GM12892 (cell line): ENCODE measurements around the gene KRT79.

Source experiments
- DNase-seq: peaks from one replicate; pipeline ENCODE4 v3.0.0; 2011; ENCODE audit not compliant: insufficient read length
- FAIRE-seq: peaks from 2 replicates; lab custom pipeline; 2011; peaks lifted over from hg19 to GRCh38; lab: Jason Lieb, UNC
- POLR2A ChIP-seq: IDR thresholded peaks from 2 replicates; pipeline ENCODE4 v1.6.1; 2011; ENCODE audit warnings: low read depth, low read length, control low read depth
- POLR2AphosphoS5 ChIP-seq: IDR thresholded peaks from 2 replicates; pipeline ENCODE4 v1.6.1; 2011; ENCODE audit warnings: low read depth, low read length, control low read depth
- TAF1 ChIP-seq: IDR thresholded peaks from 2 replicates; pipeline ENCODE4 v1.6.1; 2011; ENCODE audit warnings: low read depth, mild to moderate bottlenecking, control low read depth, low read length, borderline replicate concordance

Gene KRT79

DNA sequence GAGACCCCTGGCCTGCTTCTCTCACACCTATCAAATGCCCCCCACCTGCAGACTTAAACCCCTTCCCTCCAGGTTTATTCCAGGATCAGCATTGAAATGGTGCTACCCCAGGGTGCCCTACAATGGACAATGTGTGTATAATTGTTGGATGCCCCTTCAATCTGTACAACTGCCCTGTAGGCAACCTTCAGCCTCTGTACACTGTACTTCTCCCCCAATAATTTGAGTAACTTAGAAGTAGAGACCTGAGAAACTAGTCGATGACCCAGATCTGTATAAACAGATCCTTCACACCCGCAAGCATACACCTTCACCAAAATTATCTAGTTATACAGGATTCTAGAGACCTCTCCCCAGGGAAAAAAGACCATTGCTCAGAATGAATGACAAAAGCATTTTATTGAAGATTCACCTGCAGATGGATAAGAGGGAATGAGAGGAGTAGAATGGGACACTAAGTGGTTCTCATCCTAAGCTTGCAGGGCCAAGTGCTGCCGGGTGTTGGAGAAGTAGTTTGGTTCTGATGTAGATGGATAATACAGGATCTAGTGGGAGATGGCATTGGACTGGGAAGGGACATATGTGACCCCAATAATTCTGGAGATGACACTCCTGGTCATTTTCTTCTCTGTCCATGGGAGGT lies 27.8 kb downstream of the KRT79 start:
- no peak for FAIRE-seq
- DNase-seq: no peak
- TF ChIP-seq TAF1: no peak
- no peak for TF ChIP-seq POLR2A
- no peak for TF ChIP-seq POLR2AphosphoS5

DNA sequence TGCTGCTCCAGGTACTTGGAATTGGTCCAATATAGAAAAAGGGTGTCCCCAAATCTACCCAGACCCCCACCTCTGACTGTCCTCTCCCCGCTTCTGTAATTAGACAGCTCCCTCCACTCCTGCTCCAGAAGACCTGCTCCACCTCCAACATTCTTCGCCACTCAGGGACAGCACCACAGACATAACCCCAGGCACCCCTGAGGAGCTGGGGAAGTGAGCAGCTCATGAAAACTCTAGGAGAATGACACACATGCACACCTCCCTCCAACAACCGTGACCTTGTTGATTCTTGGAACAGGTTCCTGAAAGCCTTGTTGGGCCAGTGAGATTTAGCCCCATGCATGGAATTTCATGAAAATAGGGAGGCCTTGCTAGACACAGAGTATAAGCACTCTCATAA lies 28.4 kb downstream of the KRT79 start:
- DNase-seq (no peak), FAIRE-seq (no peak)
- TF ChIP-seq POLR2AphosphoS5: no peak
- TF ChIP-seq TAF1: no peak
- TF ChIP-seq POLR2A: no peak

DNA sequence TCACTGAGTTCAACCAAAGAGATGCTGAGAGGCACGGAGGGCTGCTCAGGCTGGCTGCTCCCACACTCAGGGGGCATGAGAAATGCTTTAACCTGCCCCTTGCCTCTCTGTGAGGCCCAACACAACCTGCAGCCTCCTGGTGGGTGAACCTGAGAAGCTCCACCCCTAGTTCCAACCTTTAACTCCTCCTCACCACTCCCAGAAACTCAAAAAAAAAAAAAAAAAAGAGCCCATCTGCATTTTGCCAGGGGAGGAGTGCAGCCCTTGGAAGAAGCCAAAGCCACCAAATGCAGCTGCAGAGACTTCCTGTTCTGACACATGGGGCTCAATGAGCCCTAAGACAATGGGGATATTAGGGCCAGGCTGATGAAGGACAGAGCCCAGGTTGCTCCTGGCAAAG lies 29.1 kb downstream of the KRT79 start:
- no peak for FAIRE-seq
- TF ChIP-seq POLR2AphosphoS5 (no peak), TAF1 (no peak), POLR2A (no peak)
- no peak for DNase-seq

DNA sequence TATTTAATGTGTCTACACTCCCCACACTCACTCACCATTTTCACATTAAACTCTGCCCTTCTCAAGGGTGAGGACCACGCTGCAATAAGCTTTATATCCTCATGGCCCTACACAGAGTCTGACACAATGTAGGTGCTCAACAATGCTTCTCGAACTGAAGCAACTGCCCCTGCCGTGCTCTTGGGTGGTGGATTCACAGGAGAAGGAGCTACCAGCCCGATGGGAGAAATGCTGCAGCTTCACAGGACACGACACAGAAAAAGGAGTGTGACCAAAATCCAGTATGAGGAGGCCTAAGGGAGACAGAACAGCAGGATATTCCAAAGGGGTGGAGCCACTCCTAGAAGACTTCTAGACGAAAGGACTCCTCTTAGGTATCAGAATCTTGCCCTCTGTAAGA lies 31.7 kb downstream of the KRT79 start:
- TF ChIP-seq POLR2A (no peak), TAF1 (no peak), POLR2AphosphoS5 (no peak)
- DNase-seq: no peak
- no peak for FAIRE-seq

DNA sequence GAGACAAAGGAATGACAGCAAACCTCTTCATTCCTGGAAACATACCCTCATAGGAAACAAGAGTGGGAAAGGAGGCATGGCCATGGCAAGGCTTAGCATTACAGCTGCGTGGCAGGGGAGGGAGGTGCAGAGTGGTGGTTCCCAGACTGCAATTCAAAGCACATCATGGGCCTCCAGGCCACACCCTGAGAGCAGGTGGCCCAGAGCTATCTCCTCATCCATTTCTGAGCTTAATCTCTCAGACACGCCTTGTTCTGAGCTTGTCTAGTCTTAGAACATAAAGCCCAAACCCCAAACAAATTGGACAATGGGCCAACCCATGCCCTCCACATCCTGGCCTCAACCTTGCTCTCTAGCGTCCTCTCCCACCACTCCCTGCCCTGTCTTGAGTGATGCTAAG lies 32.3 kb downstream of the KRT79 start:
- DNase-seq (no peak), FAIRE-seq (no peak)
- TF ChIP-seq POLR2A: no peak
- TF ChIP-seq TAF1: no peak
- TF ChIP-seq POLR2AphosphoS5: no peak

DNA sequence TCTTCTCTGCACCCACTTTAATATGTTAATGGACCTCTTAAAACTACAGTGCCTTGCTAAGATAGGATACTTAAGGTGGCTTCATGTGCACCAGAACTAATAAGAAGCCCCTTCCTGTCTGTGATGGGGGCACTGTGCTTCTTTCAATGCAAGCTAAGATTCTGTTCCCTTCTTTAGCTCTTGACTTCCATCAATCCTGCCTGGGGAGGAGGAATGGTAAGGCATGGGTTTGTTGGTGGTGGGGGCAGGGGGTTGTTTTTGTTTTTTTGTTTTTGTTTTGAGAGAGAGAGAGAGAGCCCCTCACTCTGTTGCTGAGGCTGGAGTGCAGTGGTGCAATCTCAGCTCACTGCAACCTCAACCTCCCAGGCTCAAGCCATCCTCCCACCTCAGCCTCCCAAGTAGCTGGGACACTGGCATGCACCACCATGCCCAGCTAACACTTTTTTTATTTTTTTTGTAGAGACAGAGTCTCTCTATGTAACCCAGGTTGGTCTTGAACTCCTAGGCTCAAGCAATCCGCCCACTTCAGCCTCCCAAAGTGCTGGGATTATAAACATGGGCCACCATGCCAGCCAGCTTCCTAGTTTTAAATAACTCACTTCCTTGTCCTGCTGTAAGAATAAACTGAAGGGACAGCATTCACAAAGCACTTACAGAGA lies 33.7 kb downstream of the KRT79 start:
- DNase-seq (no peak), FAIRE-seq (no peak)
- no peak for TF ChIP-seq POLR2A
- no peak for TF ChIP-seq TAF1
- no peak for TF ChIP-seq POLR2AphosphoS5

DNA sequence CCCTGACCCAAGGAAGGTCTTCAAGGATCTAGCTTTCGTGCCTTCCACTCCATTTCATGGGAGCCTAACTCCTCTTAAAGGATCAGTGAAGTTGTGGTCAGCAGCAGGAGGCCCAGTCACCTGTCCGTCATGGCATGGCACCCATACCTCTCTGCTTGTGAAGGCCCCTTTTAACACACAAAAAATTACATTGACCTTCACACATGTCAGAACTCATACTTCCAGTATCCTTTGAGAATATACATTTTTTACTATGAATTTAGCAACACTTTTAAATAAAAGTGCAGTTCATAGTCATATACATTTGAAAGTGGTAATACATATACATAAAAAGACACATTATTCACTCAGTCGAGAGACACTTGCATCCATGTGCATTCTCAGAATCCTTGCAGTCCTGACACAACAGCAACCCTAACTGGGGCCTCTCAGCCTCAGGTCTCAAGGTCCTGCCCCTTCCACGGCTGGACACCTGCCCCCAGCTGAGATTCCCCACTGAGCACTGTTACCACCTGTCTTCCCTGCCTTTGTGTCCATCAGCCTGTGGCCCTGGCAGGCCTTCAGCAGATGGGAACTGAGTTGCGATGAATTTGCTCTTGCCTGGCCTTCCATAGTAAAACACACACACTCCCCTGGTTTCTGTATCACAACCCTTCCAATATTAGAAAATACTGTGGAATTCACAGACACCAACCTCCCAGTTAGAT lies 34.5 kb downstream of the KRT79 start:
- FAIRE-seq: no peak
- TF ChIP-seq TAF1: no peak
- DNase-seq: no peak

DNA sequence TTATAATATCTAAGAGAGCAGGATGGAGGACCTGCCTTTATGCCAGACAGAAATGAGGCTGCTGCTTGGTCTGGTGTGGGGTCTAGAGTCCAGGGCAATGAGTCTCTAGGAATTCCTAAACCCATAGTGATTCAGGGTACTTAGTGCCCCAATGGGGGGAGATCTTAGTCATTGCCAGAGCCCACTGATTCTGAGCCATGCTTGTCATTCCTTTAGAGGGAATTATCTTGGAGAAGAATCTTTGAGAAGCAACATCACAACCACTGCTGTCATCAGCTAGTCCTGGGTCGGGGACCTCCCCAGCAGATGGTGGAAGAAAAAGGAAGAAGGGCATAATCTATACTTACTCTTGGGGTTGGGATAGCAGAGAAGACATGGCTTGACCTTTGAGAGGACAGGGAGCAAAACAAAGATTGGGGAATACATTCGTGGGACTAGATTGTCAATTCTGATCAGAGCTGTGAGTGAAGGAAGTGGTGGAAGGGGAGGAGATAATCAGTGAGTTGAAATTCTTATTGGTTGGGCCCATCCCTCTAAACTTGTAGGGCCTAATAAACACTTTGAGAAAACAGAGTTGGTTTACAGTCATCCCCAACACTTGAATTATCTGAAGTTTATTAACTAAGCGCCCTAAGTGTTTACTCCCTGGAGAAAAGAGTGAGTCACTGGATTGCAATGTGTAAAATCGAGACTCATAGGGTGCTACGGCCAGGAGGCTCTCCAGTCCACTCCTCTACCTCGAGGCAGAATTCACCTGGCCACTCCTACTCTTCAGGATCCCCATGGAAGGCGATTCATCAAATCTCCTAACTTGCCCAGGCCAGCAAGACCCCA lies 35.2 kb downstream of the KRT79 start:
- FAIRE-seq: no peak
- no peak for DNase-seq
- no peak for TF ChIP-seq POLR2AphosphoS5
- TF ChIP-seq POLR2A: no peak
- no peak for TF ChIP-seq TAF1

DNA sequence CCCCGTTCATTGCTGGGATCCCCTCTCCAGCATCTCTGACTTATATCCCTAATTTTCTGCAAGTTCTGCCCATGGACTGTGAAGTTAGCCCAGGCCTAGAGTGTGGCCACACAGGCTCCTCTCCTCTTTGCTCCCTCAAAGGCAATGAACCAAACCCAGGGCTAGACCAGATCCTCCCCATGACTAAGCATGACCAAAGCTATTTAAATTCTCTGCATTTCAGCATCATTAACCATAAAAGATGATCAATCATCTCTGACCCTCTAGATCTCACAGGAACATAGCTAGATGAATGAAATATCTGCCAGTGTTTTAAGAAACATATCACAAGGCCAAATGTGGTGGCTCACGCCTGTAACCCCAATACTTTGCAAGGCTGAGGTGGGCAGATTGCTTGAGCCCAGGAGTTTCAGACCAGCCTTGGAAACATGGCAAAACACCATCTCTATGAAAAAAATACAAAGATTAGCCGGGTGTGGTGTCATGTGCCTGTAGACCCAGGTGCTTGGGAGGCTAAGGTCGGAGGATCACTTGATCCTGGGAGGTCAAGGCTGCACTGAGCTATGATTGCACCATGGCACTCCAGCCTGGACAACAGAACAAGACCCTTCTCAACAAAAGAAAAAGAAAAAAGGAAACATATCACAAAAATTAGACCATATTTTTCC lies 36.0 kb downstream of the KRT79 start:
- no peak for FAIRE-seq
- no peak for TF ChIP-seq POLR2AphosphoS5
- DNase-seq: no peak

DNA sequence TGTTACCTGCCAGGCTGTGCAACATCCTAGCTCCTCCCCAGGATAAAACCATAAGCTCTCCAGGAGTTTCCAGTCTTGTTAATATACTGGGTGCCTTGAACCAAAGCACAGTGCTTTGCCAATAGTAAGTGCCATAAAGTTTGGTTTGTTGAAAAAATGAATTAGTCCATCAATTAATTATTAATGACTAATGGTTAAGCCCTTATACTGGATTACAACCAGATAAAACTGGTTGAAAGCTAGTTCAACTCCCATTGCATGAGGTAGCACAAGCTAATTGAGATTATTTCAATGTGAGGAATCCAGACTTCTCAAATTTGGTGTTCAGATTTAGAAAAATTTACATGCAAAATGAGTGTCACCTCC lies 36.6 kb downstream of the KRT79 start:
- no peak for TF ChIP-seq POLR2AphosphoS5
- no peak for TF ChIP-seq TAF1
- TF ChIP-seq POLR2A: no peak
- no peak for FAIRE-seq
- DNase-seq: no peak

DNA sequence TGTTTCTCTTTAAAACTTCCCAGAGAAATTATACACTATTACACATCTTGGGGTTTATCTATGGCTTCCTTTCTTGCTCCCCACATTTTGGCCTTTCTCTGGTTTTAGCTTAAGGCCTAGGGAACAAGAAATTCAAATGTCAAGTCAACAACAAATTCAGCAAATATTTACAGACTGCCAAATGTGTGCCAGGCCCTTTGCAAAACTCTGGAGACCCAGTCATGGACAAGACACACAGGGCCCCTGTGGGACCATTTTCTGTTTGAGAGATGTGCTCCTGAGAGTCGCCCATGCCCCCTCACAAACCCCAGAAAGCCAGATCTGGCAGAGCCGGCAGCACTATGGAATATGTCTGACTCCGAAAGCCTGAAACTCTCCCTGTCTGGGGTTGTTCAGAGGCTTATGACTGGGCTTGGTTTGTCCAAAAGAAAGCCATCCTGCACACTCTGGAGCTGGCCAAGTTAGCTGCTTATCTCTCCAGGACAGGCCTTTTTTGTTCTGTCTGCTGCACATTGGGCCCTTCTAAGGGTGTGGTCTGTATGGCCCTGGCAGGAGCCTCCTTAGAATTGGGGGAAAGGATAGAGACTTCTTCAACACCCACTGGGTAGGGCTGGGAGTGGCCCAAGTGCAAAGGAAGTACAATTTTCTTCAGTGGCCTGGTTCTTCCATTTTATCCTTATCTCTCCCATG lies 37.1 kb downstream of the KRT79 start:
- TF ChIP-seq POLR2A (no peak), TAF1 (no peak), POLR2AphosphoS5 (no peak)
- FAIRE-seq (no peak), DNase-seq (no peak)
